ENCODE measurements around the gene KCNIP4.

- TF ChIP-seq PKNOX1 (IDR thresholded peaks at IDR 0.05): no peak
- no peak for TF ChIP-seq JUNB (IDR thresholded peaks at IDR 0.05)
- TF ChIP-seq YY1 (IDR thresholded peaks at IDR 0.05; ENCODE audit: low read depth, low read length): no peak
These were observed 495.6 kb downstream of the KCNIP4 start for GRCh38 chr4:21452931-21453330.

Data from GM12878 (cell line).